ENCODE data around the gene GMDS.

- TF ChIP-seq EZH2phosphoT487 (IDR thresholded peaks at IDR 0.05; ENCODE audit: low read depth) (no peak), CTCF (IDR thresholded peaks at IDR 0.05; ENCODE audit: low read depth, low read length) (no peak)
These were observed 608.2 kb downstream of the GMDS start for GRCh38 chr6:1636971-1637871.

Data from OCI-LY3 (cell line).